Ovary (tissue), 9 donors: ENCODE measurements around the gene ROBO2. TPM values are rescaled to one million over a fixed set of nuclear protein-coding genes. Genes with fewer than 3 reads are reported as not detected.

Source experiments
- DNase-seq, 5 donors: peaks; one replicate each; pipeline ENCODE4 v3.0.0-alpha.2; 2019 to 2020
- H3K27ac ChIP-seq, 2 donors: fragments of 200-600 bp; one replicate each; pipeline versions ENCODE4 v1.5.1 to v1.8.0; 2019 to 2022
- H3K27me3 ChIP-seq: fragments of 200-600 bp; one replicate; pipeline ENCODE4 v1.8.0; 2022
- H3K36me3 ChIP-seq: fragments of 200-600 bp; sonication (generic); one replicate; pipeline ENCODE4 v1.5.1; 2019
- H3K4me1 ChIP-seq: one replicate; pipeline ENCODE4 v1.8.1; 2013; ENCODE audit warnings: mild to moderate bottlenecking, moderate library complexity; ENCODE audit not compliant: insufficient read depth
- H3K4me3 ChIP-seq: fragments of 200-600 bp; sonication (generic); one replicate; pipeline ENCODE4 v1.5.1; 2017
- H3K9me3 ChIP-seq, 2 donors: fragments of 200-600 bp in 1 of 2; sonication (generic) in 1 of 2; one replicate each; pipeline versions ENCODE4 v1.5.1 to v1.8.1; 2013 to 2019; ENCODE audit warnings: mild to moderate bottlenecking in 1 of 2, moderate library complexity in 1 of 2
- EP300 ChIP-seq: sonication (generic); formaldehyde crosslinking; IDR thresholded peaks from one replicate; pipeline ENCODE4 v1.6.1; 2017; ENCODE audit warnings: antibody characterized with exemption
- POLR2A ChIP-seq: fragments of 450-650 bp; IDR thresholded peaks from one replicate; pipeline ENCODE4 v1.6.1; 2017; ENCODE audit warnings: antibody characterized with exemption, mild to moderate bottlenecking, moderate library complexity
- WGBS, 3 donors: extraction: QIAGEN DNeasy Blood & Tissue Kit in 1 of 3; methylation state at CpG; one replicate each; pipeline versions ENCODE4 v1.1.5 to v1.1.7; 2013 to 2017; 5-methylcytosine and 5-hydroxymethylcytosine counted together
- intact Hi-C, 4 donors: fragments of 100-400 bp; cut with DNase I; formaldehyde crosslinking; loops; one replicate each; pipeline versions ENCODE4 v1.11.0 to v1.15.1; 2022 to 2023
- polyA plus RNA-seq, 2 donors: library from polyadenylated mRNA; stranded (reverse); fragments of 200-250 nt in 1 of 2; fragments of 350-450 nt in 1 of 2; fragmentation: Illumina TruSeq in 1 of 2; extraction: RNeasy Lipid Tissue Mini Kit (QIAGEN cat#74804) in 1 of 2; gene quantifications; one replicate each; pipeline ENCODE4 v1.2.3, GENCODE V29; 2013 to 2014
- total RNA-seq, 7 donors: library from RNA; depleted of rRNA in 2 of 7; stranded (reverse); fragments of >200 nt in 2 of 7; fragmentation: NEBNext Ultra II Directional in 3 of 7; extraction: Animal tissue kit (Norgen Biotek cat#: 25700) in 3 of 7; gene quantifications; one replicate each; pipeline versions ENCODE4 v1.1.0 to v1.2.4, GENCODE V29; 2016 to 2023
- TF ChIP-seq, protein P1 (sequence below), 3 donors: fragments of 450-650 bp in 2 of 3; fragments of 200-600 bp in 1 of 3; IDR thresholded peaks; one replicate each; pipeline versions ENCODE4 v1.5.1 to v1.8.0; 2016 to 2022; ENCODE audit warnings: antibody characterized with exemption in 3 of 3, mild to moderate bottlenecking in 1 of 3
- donor health status: DM: no; HTN: no; CAD: no; lungs with moderate emphysema.
- donor health status: DM: no; HTN: no; CAD: no.
- donor health status: Bipolar disorder and iron deficiency.
- donor health status: DM: yes; HTN: yes; CAD: no.
- donor health status: DM: no; HTN: no; CAD: no.
- donor health status: DM: yes; HTN: yes; CAD: no.

ROBO2 gene
- total and polyA plus RNA-seq, 9 donors, result 3.4 to 14.8 (median 5.6) TPM

DNA sequence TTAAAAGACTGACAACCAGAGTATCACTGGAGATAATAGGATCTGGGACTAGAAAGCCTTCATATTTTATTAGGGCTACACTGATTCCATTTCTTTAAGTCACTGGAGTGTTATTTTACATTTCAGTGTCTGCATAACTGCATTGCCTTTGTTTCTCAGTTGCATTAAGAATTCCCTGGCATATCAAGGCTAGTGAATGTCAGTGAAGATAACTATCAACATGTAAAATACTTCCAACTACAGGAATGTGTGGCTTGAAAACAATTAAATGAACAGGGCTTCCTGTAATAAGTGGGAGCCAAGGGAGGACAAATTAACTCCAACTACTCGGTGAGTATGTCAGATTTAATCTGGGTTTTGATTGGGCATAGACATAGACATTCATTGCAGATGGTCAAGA lies 628.5 kb downstream of the ROBO2 start:
- TF ChIP-seq EP300, result no peak
- TF ChIP-seq POLR2A, result no peak
- TF ChIP-seq, protein P1, sequence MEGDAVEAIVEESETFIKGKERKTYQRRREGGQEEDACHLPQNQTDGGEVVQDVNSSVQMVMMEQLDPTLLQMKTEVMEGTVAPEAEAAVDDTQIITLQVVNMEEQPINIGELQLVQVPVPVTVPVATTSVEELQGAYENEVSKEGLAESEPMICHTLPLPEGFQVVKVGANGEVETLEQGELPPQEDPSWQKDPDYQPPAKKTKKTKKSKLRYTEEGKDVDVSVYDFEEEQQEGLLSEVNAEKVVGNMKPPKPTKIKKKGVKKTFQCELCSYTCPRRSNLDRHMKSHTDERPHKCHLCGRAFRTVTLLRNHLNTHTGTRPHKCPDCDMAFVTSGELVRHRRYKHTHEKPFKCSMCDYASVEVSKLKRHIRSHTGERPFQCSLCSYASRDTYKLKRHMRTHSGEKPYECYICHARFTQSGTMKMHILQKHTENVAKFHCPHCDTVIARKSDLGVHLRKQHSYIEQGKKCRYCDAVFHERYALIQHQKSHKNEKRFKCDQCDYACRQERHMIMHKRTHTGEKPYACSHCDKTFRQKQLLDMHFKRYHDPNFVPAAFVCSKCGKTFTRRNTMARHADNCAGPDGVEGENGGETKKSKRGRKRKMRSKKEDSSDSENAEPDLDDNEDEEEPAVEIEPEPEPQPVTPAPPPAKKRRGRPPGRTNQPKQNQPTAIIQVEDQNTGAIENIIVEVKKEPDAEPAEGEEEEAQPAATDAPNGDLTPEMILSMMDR (IDR thresholded peaks at IDR 0.05), result no peak
- WGBS, 3 donors, result 76 to 83% (median 77%) methylated on average over 1 of the region's 1 CpG
- H3K4me3 ChIP-seq, result no peak overlapping the region
- no peaks in the 10 kb centered on the region for H3K9me3 ChIP-seq
- H3K27me3 ChIP-seq, result no peaks in the 10 kb centered on the region
- H3K36me3 ChIP-seq, result no peaks in the 10 kb centered on the region
- DNase-seq, result no peak
- intact Hi-C loops, result no loop called here
- H3K27ac ChIP-seq, result no peak overlapping the region
- no peaks in the 10 kb centered on the region for H3K4me1 ChIP-seq

DNA sequence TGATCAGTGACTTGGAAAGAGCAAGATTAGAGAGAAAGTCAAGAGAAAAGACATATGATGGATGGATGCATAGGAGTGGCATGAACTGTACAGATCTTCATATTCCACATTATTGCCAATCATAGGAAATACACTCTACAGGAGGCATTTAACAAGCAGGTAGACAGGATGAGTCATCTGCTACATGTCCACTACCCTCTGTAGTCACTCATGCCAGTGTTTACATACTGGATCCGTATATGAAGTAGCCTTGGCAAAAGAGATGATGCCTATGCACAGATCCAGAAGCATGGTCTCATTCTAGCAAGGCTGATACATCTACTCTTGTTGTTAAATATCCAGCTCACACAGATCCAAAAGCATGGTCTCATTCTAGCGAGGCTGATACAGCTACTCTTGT lies 632.1 kb downstream of the ROBO2 start:
- 88 to 93% (median 90%) methylated on average over 2 of the region's 2 CpGs for WGBS, 3 donors
- intact Hi-C loops, result no loop called here

DNA sequence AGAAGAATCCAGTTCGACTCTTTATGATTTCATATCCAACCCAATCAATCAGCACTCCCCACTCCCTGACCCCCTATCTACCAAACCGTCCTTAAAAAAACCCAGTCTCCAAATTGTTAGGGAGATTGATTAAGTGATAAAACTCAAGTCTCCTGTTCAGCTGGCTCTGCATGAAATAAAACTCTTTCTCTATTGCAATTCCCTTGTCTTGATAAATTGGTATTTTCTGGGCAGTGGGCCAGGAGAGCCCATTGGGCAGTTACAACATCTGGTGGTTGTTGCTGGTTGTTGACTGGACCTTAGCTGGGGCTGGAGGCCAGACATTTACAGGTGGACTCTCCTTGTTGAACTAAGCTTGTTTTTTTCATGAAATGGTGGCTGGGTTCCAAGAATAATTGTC lies 642.3 kb downstream of the ROBO2 start:
- WGBS, 3 donors, result 82 to 90% (median 86%) methylated on average over 2 of the region's 2 CpGs
- intact Hi-C loops, result no loop called here
- peaks cover 0 to 7% of the 10 kb centered on the region in 2 donors for H3K9me3 ChIP-seq

More for the DNA sequence above, 632.1 kb downstream of the ROBO2 start:
- Histone ChIP-seq H3K4me1 (no peaks in the 10 kb centered on the region), H3K9me3 (no peaks in the 10 kb centered on the region), H3K36me3 (no peaks in the 10 kb centered on the region), H3K27me3 (no peaks in the 10 kb centered on the region), H3K4me3 (no peak overlapping the region), H3K27ac (no peak overlapping the region)
- TF ChIP-seq, protein P1 (IDR thresholded peaks at IDR 0.05), result no peak
- no peak for TF ChIP-seq POLR2A
- no peak for DNase-seq

DNA sequence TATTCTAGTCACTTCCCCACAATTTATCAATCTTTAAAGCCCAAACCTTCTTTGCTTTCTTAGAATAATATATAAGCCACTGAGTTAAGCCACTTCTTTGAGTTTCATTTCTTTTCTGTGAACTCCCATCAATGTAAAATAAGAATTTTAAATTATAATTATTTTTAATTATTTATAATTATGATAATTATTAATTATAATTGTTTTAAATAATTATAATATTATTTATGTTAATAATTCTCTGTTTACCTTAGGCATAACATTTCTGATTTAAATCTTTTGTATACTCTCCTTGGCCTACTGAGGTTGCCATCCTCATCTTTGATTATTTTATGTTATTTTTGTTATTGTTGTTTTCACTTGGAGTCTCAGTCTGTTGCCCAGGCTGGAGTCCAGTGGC lies 644.2 kb downstream of the ROBO2 start:
- H3K27me3 ChIP-seq, result no peaks in the 10 kb centered on the region
- TF ChIP-seq, protein P1 (IDR thresholded peaks at IDR 0.05), result no peak
- TF ChIP-seq EP300 (no peak), POLR2A (no peak)
- intact Hi-C loops, result no loop called here
- H3K4me3 ChIP-seq, result no peak overlapping the region
- no peaks in the 10 kb centered on the region for H3K4me1 ChIP-seq
- DNase-seq, result no peak
- H3K27ac ChIP-seq, result no peak overlapping the region
- H3K36me3 ChIP-seq, result no peaks in the 10 kb centered on the region
- H3K9me3 ChIP-seq, result peaks cover 0 to 7% of the 10 kb centered on the region in 2 donors

More for the DNA sequence above, 642.3 kb downstream of the ROBO2 start:
- Histone ChIP-seq H3K27me3 (no peaks in the 10 kb centered on the region), H3K27ac (no peak overlapping the region), H3K4me3 (no peak overlapping the region), H3K36me3 (no peaks in the 10 kb centered on the region), H3K4me1 (no peaks in the 10 kb centered on the region)
- no peak for DNase-seq
- TF ChIP-seq POLR2A, result no peak
- TF ChIP-seq, protein P1 (IDR thresholded peaks at IDR 0.05), result no peak
- no peak for TF ChIP-seq EP300

DNA sequence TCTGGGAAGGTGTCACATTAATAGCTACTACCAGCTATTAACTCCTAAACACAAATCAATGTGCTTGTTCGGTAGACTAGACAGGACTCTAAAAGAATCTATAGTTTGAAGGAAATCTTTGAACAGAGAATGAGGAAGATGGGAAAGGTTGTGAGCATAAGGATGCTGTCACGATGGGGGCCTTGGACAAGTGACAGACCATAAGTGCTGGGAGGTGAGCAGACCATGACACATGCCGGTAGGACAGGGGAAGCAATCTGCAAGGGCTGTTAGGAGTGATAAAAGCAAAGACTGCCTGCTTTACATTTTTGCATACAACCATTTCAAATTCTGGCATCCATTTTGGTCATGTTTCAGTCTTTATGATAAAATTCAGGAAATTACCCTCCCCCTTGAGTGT lies 645.8 kb downstream of the ROBO2 start:
- no peaks in the 10 kb centered on the region for H3K36me3 ChIP-seq
- no peak overlapping the region for H3K4me3 ChIP-seq
- peaks cover 0 to 7% of the 10 kb centered on the region in 2 donors for H3K9me3 ChIP-seq
- DNase-seq, result no peak
- TF ChIP-seq, protein P1 (IDR thresholded peaks at IDR 0.05), result no peak
- no peak for TF ChIP-seq POLR2A
- TF ChIP-seq EP300, result no peak
- H3K27me3 ChIP-seq, result no peaks in the 10 kb centered on the region
- no peak overlapping the region for H3K27ac ChIP-seq
- intact Hi-C loops, result no loop called here
- 80 to 88% (median 85%) methylated on average over 3 of the region's 3 CpGs for WGBS, 3 donors
- no peaks in the 10 kb centered on the region for H3K4me1 ChIP-seq
